OCI-LY7 (cell line): Measurements from ENCODE around the gene DPEP2. TPM values are rescaled to one million over a fixed set of nuclear protein-coding genes. Genes with fewer than 3 reads are reported as not detected.

ENCODE experiments used
- BruUV-seq: library from RNA; stranded (reverse); fragments of 400-500 nt; replicated peaks from 2 replicates; lab custom pipeline; 2021; lab: Mats Ljungman, UMichigan
- CTCF ChIA-PET: fragments of 300-600 bp; sonication (Branson Sonifier 250); formaldehyde crosslinking; loops from one replicate; lab custom pipeline; 2022; ENCODE audit warnings: antibody characterized with exemption; ENCODE audit not compliant: unreplicated experiment; lab: Charles Lee
- POLR2A ChIA-PET: fragments of 300-600 bp; sonication (Branson Sonifier 250); formaldehyde crosslinking; loops from one replicate; lab custom pipeline; 2022; ENCODE audit warnings: antibody characterized with exemption; lab: Charles Lee
- DNase-seq: peaks from one replicate; pipeline ENCODE4 v3.0.0-alpha.2; 2015; ENCODE audit warnings: low spot score
- H2AFZ ChIP-seq: fragments of 200-600 bp; sonication (generic), shearing (Covaris generic); 2 replicates; pipeline ENCODE4 v1.6.1; 2014; ENCODE audit warnings: mild to moderate bottlenecking, antibody characterized with exemption, low read length, moderate library complexity
- H3K27ac ChIP-seq: fragments of 200-600 bp; sonication (generic); 2 replicates; pipeline ENCODE4 v1.5.1; 2014; ENCODE audit warnings: mixed run types, low read depth, mild to moderate bottlenecking, moderate library complexity, low read length, inconsistent platforms; ENCODE audit not compliant: poor library complexity, severe bottlenecking
- H3K36me3 ChIP-seq: fragments of 200-600 bp; sonication (generic); 2 replicates; pipeline ENCODE4 v1.6.1; 2014; ENCODE audit warnings: mild to moderate bottlenecking, antibody characterized with exemption, low read length, moderate library complexity, mixed read lengths; ENCODE audit not compliant: insufficient read depth
- H3K4me1 ChIP-seq: fragments of 200-600 bp; sonication (generic); 2 replicates; pipeline ENCODE4 v1.5.1; 2014; ENCODE audit warnings: mild to moderate bottlenecking, low read length; ENCODE audit not compliant: insufficient read depth, poor library complexity, severe bottlenecking
- H3K4me2 ChIP-seq: fragments of 200-600 bp; sonication (generic); 2 replicates; pipeline ENCODE4 v1.6.1; 2014; ENCODE audit warnings: mild to moderate bottlenecking, low read length
- H3K4me3 ChIP-seq: fragments of 200-600 bp; sonication (generic); 2 replicates; pipeline ENCODE4 v1.5.1; 2014; ENCODE audit warnings: mild to moderate bottlenecking, low read depth, low read length; ENCODE audit not compliant: poor library complexity, severe bottlenecking
- H3K79me2 ChIP-seq: fragments of 200-600 bp; sonication (generic); 2 replicates; pipeline ENCODE4 v1.6.1; 2016; ENCODE audit warnings: low read depth, mild to moderate bottlenecking, low read length, moderate library complexity, mixed read lengths; ENCODE audit not compliant: insufficient read depth
- H3K9me2 ChIP-seq: fragments of 200-600 bp; sonication (generic); 2 replicates; pipeline ENCODE4 v1.6.1; 2016; ENCODE audit warnings: mild to moderate bottlenecking, low read length, mixed read lengths; ENCODE audit not compliant: insufficient read depth
- H3K9me3 ChIP-seq: fragments of 200-600 bp; sonication (generic); 2 replicates; pipeline ENCODE4 v1.6.1; 2014; ENCODE audit warnings: mild to moderate bottlenecking, mixed run types, low read length, mixed read lengths
- H4K20me1 ChIP-seq: fragments of 200-600 bp; sonication (generic); 2 replicates; pipeline ENCODE4 v1.6.1; 2014; ENCODE audit warnings: mild to moderate bottlenecking, antibody characterized with exemption, low read length, moderate library complexity, mixed read lengths; ENCODE audit not compliant: insufficient read depth
- EZH2phosphoT487 ChIP-seq: fragments of 200-600 bp; sonication (generic); IDR thresholded peaks from 2 replicates; pipeline ENCODE4 v1.6.1; 2018; ENCODE audit warnings: low read depth, borderline replicate concordance, mild to moderate bottlenecking, mixed run types, antibody characterized with exemption, low read length, moderate library complexity, mixed read lengths
- intact Hi-C: fragments of 100-400 bp; cut with micrococcal nuclease; formaldehyde crosslinking; loops from one replicate; pipeline ENCODE4 v1.10.0; 2022; ENCODE audit not compliant: unreplicated experiment
- total RNA-seq, 2 experiments: library from RNA; depleted of rRNA in 1 of 2; stranded (reverse); fragments of >200 nt in 1 of 2; shearing (Covaris generic) in 1 of 2; gene quantifications; 2 replicates each; pipeline ENCODE4 v1.2.3, GENCODE V29; 2014 to 2022
- TF ChIP-seq, protein P1 (sequence below): fragments of 200-600 bp; sonication (generic); conservative IDR thresholded peaks from 2 replicates; pipeline ENCODE4 v1.5.1; 2014; ENCODE audit warnings: mild to moderate bottlenecking, antibody characterized with exemption, low read length, moderate library complexity, mixed read lengths

The DPEP2 gene
- total RNA-seq, 2 experiments from 2014 or later = 0.22 to 0.23 TPM

DNA sequence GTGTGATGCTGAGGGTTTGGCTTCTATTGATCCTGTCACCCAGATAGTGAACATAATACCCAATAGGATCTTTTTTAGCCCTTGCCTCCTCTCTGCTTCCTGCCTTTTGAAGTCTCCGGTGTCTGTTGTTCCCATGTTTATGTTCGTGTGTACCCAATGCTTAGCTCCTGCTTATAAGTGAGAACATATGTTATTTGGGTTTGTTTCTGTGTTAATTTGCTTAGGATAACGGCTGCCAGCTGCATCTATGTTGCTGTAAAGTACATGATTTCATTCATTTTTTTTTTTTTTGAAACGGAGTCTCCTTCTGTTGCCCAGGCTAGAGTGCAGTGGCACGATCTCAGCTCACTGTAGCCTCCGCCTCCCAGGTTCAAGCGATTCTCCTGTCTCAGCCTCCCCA lies 46.8 kb upstream of the DPEP2 start:
- H4K20me1 ChIP-seq = 0 out of 2 replicates have a peak, but pooled peaks cover 2% of the 10 kb centered on the region
- no peaks in the 10 kb centered on the region for H3K9me2 ChIP-seq
- H3K4me3 ChIP-seq = no peak overlapping the region
- no TSS peak for BruUV-seq
- no peaks in the 10 kb centered on the region for H3K79me2 ChIP-seq
- DNase-seq = no peak
- POLR2A ChIA-PET = interaction anchor here (0.8 kb wide), 1 partner anchor 152 kb away, joined by 3 read pairs; no protein-coding TSS in a partner anchor
- no peak overlapping the region for H3K27ac ChIP-seq
- H3K36me3 ChIP-seq = peaks cover 56% of the 10 kb centered on the region
- CTCF ChIA-PET = no interaction called here
- no peaks in the 10 kb centered on the region for H3K4me1 ChIP-seq
- no peaks in the 10 kb centered on the region for H3K9me3 ChIP-seq
- H2AFZ ChIP-seq = no peak overlapping the region
- no peak overlapping the region for H3K4me2 ChIP-seq
- intact Hi-C loops = loop anchor here (10.0 kb wide), 1 partner anchor 371 kb away; no protein-coding TSS in a partner anchor
- TF ChIP-seq, protein P1, sequence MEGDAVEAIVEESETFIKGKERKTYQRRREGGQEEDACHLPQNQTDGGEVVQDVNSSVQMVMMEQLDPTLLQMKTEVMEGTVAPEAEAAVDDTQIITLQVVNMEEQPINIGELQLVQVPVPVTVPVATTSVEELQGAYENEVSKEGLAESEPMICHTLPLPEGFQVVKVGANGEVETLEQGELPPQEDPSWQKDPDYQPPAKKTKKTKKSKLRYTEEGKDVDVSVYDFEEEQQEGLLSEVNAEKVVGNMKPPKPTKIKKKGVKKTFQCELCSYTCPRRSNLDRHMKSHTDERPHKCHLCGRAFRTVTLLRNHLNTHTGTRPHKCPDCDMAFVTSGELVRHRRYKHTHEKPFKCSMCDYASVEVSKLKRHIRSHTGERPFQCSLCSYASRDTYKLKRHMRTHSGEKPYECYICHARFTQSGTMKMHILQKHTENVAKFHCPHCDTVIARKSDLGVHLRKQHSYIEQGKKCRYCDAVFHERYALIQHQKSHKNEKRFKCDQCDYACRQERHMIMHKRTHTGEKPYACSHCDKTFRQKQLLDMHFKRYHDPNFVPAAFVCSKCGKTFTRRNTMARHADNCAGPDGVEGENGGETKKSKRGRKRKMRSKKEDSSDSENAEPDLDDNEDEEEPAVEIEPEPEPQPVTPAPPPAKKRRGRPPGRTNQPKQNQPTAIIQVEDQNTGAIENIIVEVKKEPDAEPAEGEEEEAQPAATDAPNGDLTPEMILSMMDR = no peak
- no peak for TF ChIP-seq EZH2phosphoT487

DNA sequence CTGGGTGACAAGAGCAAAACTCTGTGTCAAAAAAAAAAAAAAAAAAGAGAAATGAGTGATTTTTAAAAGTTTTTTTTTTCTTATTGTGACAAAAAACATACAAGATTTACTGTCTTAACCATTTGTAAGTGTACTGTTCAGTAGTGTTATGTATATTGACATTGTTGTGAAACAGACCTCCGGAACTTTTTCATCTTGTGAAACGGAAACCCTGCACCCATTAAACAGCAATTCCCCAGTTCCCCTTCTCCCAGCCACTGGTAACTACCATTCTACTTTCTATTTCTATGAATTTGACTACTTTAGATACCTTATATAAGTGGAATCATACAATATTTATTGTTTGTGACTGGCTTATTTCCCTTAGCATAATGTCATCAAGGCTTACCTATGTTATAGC lies 42.5 kb upstream of the DPEP2 start:
- ChIA-PET CTCF (no interaction called here), POLR2A (interaction anchor here (0.6 to 1.3 kb wide), 3 partner anchors 15 to 225 kb away, joined by 3 to 4 read pairs (median 3); no protein-coding TSS in a partner anchor)
- no peak for DNase-seq
- H3K4me1 ChIP-seq = peaks cover 35% of the 10 kb centered on the region
- H4K20me1 ChIP-seq = 0 out of 2 replicates have a peak, but pooled peaks cover 4% of the 10 kb centered on the region
- H3K36me3 ChIP-seq = peaks cover 31% of the 10 kb centered on the region
- no peak overlapping the region for H3K4me3 ChIP-seq
- intact Hi-C loops = loop anchor here (2.0 to 10.0 kb wide), 3 partner anchors 73 to 367 kb away; partner anchors contain the start of genes PSMB10 and SLC12A4
- no peak for TF ChIP-seq EZH2phosphoT487
- TF ChIP-seq, protein P1 = no peak
- no peak overlapping the region for H2AFZ ChIP-seq
- no peaks in the 10 kb centered on the region for H3K9me2 ChIP-seq
- no peaks in the 10 kb centered on the region for H3K9me3 ChIP-seq
- no peaks in the 10 kb centered on the region for H3K79me2 ChIP-seq
- BruUV-seq = no TSS peak
- no peak overlapping the region for H3K4me2 ChIP-seq
- H3K27ac ChIP-seq = no peak overlapping the region
